Tibial nerve (tissue), 4 donors: ENCODE data around the gene MEOX1. TPM values are rescaled to one million over a fixed set of nuclear protein-coding genes. Genes with fewer than 3 reads are reported as not detected.
"Not testable (repeated sequence)": the region's sequence is repeated elsewhere in the genome, so short reads cannot be mapped to it uniquely, and the experiment has no call there.

ENCODE experiments used
- DNase-seq, 2 donors: peaks; one replicate each; pipeline ENCODE4 v3.0.0-alpha.2; 2019; ENCODE audit warnings: low spot score in 2 of 2
- H3K27ac ChIP-seq, 4 donors: fragments of 200-600 bp; sonication (generic) in 3 of 4; one replicate each; pipeline ENCODE4 v1.5.1; 2017 to 2019; ENCODE audit warnings: mild to moderate bottlenecking in 1 of 4
- H3K27me3 ChIP-seq, 2 donors: fragments of 200-600 bp; sonication (generic) in 1 of 2; one replicate each; pipeline versions ENCODE4 v1.5.1 to v1.6.0; 2017 to 2019
- H3K36me3 ChIP-seq, 3 donors: fragments of 200-600 bp; sonication (generic); one replicate each; pipeline ENCODE4 v1.5.1; 2018 to 2019
- H3K4me1 ChIP-seq, 4 donors: fragments of 200-600 bp; sonication (generic) in 3 of 4; one replicate each; pipeline ENCODE4 v1.5.1; 2017 to 2019
- H3K4me3 ChIP-seq, 4 donors: fragments of 200-600 bp; sonication (generic) in 3 of 4; one replicate each; pipeline ENCODE4 v1.5.1; 2017 to 2019; ENCODE audit warnings: mild to moderate bottlenecking in 1 of 4, moderate library complexity in 1 of 4
- H3K9me3 ChIP-seq, 4 donors: fragments of 200-600 bp; sonication (generic) in 3 of 4; one replicate each; pipeline ENCODE4 v1.5.1; 2017 to 2019
- CTCF ChIP-seq, 5 experiments: fragments of 200-600 bp in 3 of 5; fragments of 450-650 bp in 2 of 5; sonication (generic) in 3 of 5; IDR thresholded peaks; one replicate each; pipeline ENCODE4 v1.5.1; 2016 to 2019; ENCODE audit warnings: antibody characterized with exemption in 5 of 5, mild to moderate bottlenecking in 3 of 5, moderate library complexity in 2 of 5
- EP300 ChIP-seq, 2 donors: sonication (generic); formaldehyde crosslinking; IDR thresholded peaks; one replicate each; pipeline ENCODE4 v1.6.1; 2017; ENCODE audit warnings: antibody characterized with exemption in 2 of 2, mild to moderate bottlenecking in 1 of 2
- POLR2A ChIP-seq, 2 donors: fragments of 450-650 bp; IDR thresholded peaks; one replicate each; pipeline ENCODE4 v1.6.1; 2017; ENCODE audit warnings: antibody characterized with exemption in 2 of 2, mild to moderate bottlenecking in 2 of 2, moderate library complexity in 2 of 2
- WGBS, 2 donors: methylation state at CpG; one replicate each; pipeline ENCODE4 v1.1.5; 2018; 5-methylcytosine and 5-hydroxymethylcytosine counted together
- total RNA-seq, 4 donors: library from RNA; depleted of rRNA; stranded (reverse); fragments of >200 nt; gene quantifications; one replicate each; pipeline ENCODE4 v1.1.0, GENCODE V29; 2016

Gene MEOX1
- total RNA-seq, 4 donors from 2014 or later = 4.2 to 12.5 (median 5.3) TPM

GRCh38 chr17:43609613-43610385 lies 51.9 kb downstream of the MEOX1 start:
- no peak overlapping the region for H3K4me3 ChIP-seq
- TF ChIP-seq CTCF (IDR thresholded peaks at IDR 0.05) = no peak
- TF ChIP-seq EP300 (IDR thresholded peaks at IDR 0.05) = no peak
- TF ChIP-seq POLR2A (IDR thresholded peaks at IDR 0.05) = no peak
- H3K27me3 ChIP-seq = no peaks in the 10 kb centered on the region
- DNase-seq = no peak
- no peaks in the 10 kb centered on the region for H3K9me3 ChIP-seq
- no peak overlapping the region for H3K27ac ChIP-seq
- peaks cover 0 to 15% (median 0%) of the 10 kb centered on the region in 4 donors for H3K4me1 ChIP-seq
- WGBS, 2 donors = 70 to 77% methylated on average over 6 of the region's 6 CpGs
- H3K36me3 ChIP-seq = no peaks in the 10 kb centered on the region

GRCh38 chr17:43608313-43608712 lies 53.4 kb downstream of the MEOX1 start:
- no peak for DNase-seq
- TF ChIP-seq POLR2A (IDR thresholded peaks at IDR 0.05) (no peak), EP300 (IDR thresholded peaks at IDR 0.05) (no peak), CTCF (IDR thresholded peaks at IDR 0.05) (no peak)
- Histone ChIP-seq H3K36me3 (no peaks in the 10 kb centered on the region), H3K27ac (no peak overlapping the region), H3K9me3 (no peaks in the 10 kb centered on the region), H3K4me3 (no peak overlapping the region), H3K27me3 (no peaks in the 10 kb centered on the region), H3K4me1 (peaks cover 0 to under 1% (median 0%) of the 10 kb centered on the region in 4 donors)
- 92 to 100% methylated on average over 1 of the region's 1 CpG for WGBS, 2 donors

- WGBS, 2 donors = 83 to 89% methylated on average over 1 of the region's 1 CpG
These were observed 57.2 kb downstream of the MEOX1 start for GRCh38 chr17:43604549-43604948.

GRCh38 chr17:43603321-43603720 lies 58.4 kb downstream of the MEOX1 start:
- no peak overlapping the region for H3K27ac ChIP-seq
- TF ChIP-seq EP300 (IDR thresholded peaks at IDR 0.05) (no peak), POLR2A (IDR thresholded peaks at IDR 0.05) (no peak), CTCF (IDR thresholded peaks at IDR 0.05) (no peak)
- DNase-seq = no peak

More at GRCh38 chr17:43604549-43604948, 57.2 kb downstream of the MEOX1 start:
- H3K27me3 ChIP-seq = no peaks in the 10 kb centered on the region
- H3K36me3 ChIP-seq = no peaks in the 10 kb centered on the region
- no peak for DNase-seq
- peaks cover 0 to 18% (median 0%) of the 10 kb centered on the region in 4 donors for H3K4me1 ChIP-seq
- TF ChIP-seq EP300 (IDR thresholded peaks at IDR 0.05) (no peak), POLR2A (IDR thresholded peaks at IDR 0.05) (no peak), CTCF (IDR thresholded peaks at IDR 0.05) (no peak)
- no peak overlapping the region for H3K4me3 ChIP-seq
- no peak overlapping the region for H3K27ac ChIP-seq
- H3K9me3 ChIP-seq = no peaks in the 10 kb centered on the region

GRCh38 chr17:43602556-43602955 lies 59.2 kb downstream of the MEOX1 start:
- not testable (repeated sequence) for H3K27me3 ChIP-seq, H3K9me3 ChIP-seq, H3K36me3 ChIP-seq, H3K4me3 ChIP-seq, H3K27ac ChIP-seq, DNase-seq
- peaks cover 0 to 30% (median 1%) of the 10 kb centered on the region in 4 donors for H3K4me1 ChIP-seq
- 90 to 98% methylated on average over 4 of the region's 4 CpGs for WGBS, 2 donors

More at GRCh38 chr17:43603321-43603720, 58.4 kb downstream of the MEOX1 start:
- H3K4me1 ChIP-seq = peaks cover 0 to 23% (median 0%) of the 10 kb centered on the region in 4 donors
- no peaks in the 10 kb centered on the region for H3K27me3 ChIP-seq
- H3K9me3 ChIP-seq = no peaks in the 10 kb centered on the region
- 93 to 100% methylated on average over 1 of the region's 1 CpG for WGBS, 2 donors
- H3K4me3 ChIP-seq = no peak overlapping the region
- H3K36me3 ChIP-seq = no peaks in the 10 kb centered on the region
